WTC11 (cell line): ENCODE results near the gene GDPD4. TPM values are rescaled to one million over a fixed set of nuclear protein-coding genes. Genes with fewer than 3 reads are reported as not detected.

Source experiments
- ATAC-seq: fragments of 200-7000 bp; cut with Tn5 transposase; 2 replicates; pipeline ENCODE4 v1.10.0; 2021; ENCODE audit warnings: mild to moderate bottlenecking, moderate library complexity
- CTCF ChIA-PET: fragments of 300-600 bp; sonication (Branson Sonifier 250); formaldehyde crosslinking; loops from one replicate; lab custom pipeline; 2021; ENCODE audit warnings: antibody characterized with exemption; lab: Charles Lee
- POLR2A ChIA-PET: fragments of 350-600 bp; sonication (Branson Sonifier 250); formaldehyde crosslinking; loops from one replicate; lab custom pipeline; 2021; ENCODE audit warnings: antibody characterized with exemption; lab: Charles Lee
- DNase-seq: peaks from one replicate; pipeline ENCODE4 v3.0.0; 2021; ENCODE audit warnings: low spot score
- H3K27ac Mint-ChIP-seq: 2 replicates; pipeline ENCODE4 v1.8.0; 2021; ENCODE audit warnings: mixed read lengths
- H3K27me3 Mint-ChIP-seq: 2 replicates; pipeline ENCODE4 v1.8.0; 2021; ENCODE audit warnings: low read depth, mild to moderate bottlenecking, moderate library complexity, mixed read lengths
- H3K36me3 Mint-ChIP-seq: 2 replicates; pipeline ENCODE4 v1.8.0; 2021; ENCODE audit warnings: mixed read lengths
- H3K4me1 Mint-ChIP-seq: 2 replicates; pipeline ENCODE4 v1.8.0; 2022; ENCODE audit warnings: mixed read lengths
- H3K4me3 Mint-ChIP-seq: 2 replicates; pipeline ENCODE4 v1.8.0; 2021; ENCODE audit warnings: mild to moderate bottlenecking, moderate library complexity, mixed read lengths
- H3K9me3 Mint-ChIP-seq: 2 replicates; pipeline ENCODE4 v1.8.0; 2021; ENCODE audit warnings: mixed read lengths
- ATF2 ChIP-seq: sonication (generic); formaldehyde crosslinking; IDR thresholded peaks from 2 replicates; pipeline ENCODE4 v1.8.1; 2022; ENCODE audit warnings: low read depth, missing genetic modification reagents, borderline replicate concordance
- CREB1 ChIP-seq: sonication (generic); formaldehyde crosslinking; IDR thresholded peaks from 2 replicates; pipeline ENCODE4 v1.8.0; 2023; ENCODE audit warnings: mild to moderate bottlenecking, missing genetic modification reagents
- CREM ChIP-seq: sonication (generic); formaldehyde crosslinking; IDR thresholded peaks from 2 replicates; pipeline ENCODE4 v1.8.1; 2022; ENCODE audit warnings: mild to moderate bottlenecking, missing genetic modification reagents, moderate library complexity
- E2F4 ChIP-seq: sonication (generic); formaldehyde crosslinking; IDR thresholded peaks from 2 replicates; pipeline ENCODE4 v1.8.1; 2022; ENCODE audit warnings: low read depth, mild to moderate bottlenecking, moderate library complexity, missing genetic modification reagents, borderline replicate concordance
- ERG ChIP-seq: fragments of 250-450 bp; sonication (Bioruptor Pico); IDR thresholded peaks from 2 replicates; pipeline ENCODE4 v1.8.0; 2021; ENCODE audit warnings: mild to moderate bottlenecking
- ESRRA ChIP-seq: sonication (generic); formaldehyde crosslinking; IDR thresholded peaks from 2 replicates; pipeline ENCODE4 v1.8.1; 2022; ENCODE audit warnings: mild to moderate bottlenecking, missing genetic modification reagents, borderline replicate concordance
- FOXP4 ChIP-seq: sonication (generic); formaldehyde crosslinking; IDR thresholded peaks from 2 replicates; pipeline ENCODE4 v1.8.0; 2022; ENCODE audit warnings: mild to moderate bottlenecking, missing genetic modification reagents
- GTF2I ChIP-seq: fragments of 250-450 bp; sonication (Bioruptor Pico); conservative IDR thresholded peaks from 2 replicates; pipeline ENCODE4 v1.4.0; 2021; ENCODE audit warnings: mild to moderate bottlenecking
- IRF1 ChIP-seq: sonication (generic); formaldehyde crosslinking; IDR thresholded peaks from 2 replicates; pipeline ENCODE4 v1.8.0; 2023; ENCODE audit warnings: missing genetic modification reagents
- NR3C1 ChIP-seq: sonication (generic); formaldehyde crosslinking; conservative IDR thresholded peaks from 2 replicates; pipeline ENCODE4 v1.8.1; 2023; ENCODE audit warnings: low read depth, mild to moderate bottlenecking, missing genetic modification reagents
- OVOL2 ChIP-seq: fragments of 250-450 bp; sonication (Bioruptor Pico); IDR thresholded peaks from 2 replicates; pipeline ENCODE4 v1.9.0; 2021; ENCODE audit warnings: mild to moderate bottlenecking, borderline replicate concordance
- SMAD3 ChIP-seq: sonication (generic); formaldehyde crosslinking; IDR thresholded peaks from 2 replicates; pipeline ENCODE4 v1.8.0; 2022; ENCODE audit warnings: missing genetic modification reagents, mild to moderate bottlenecking, borderline replicate concordance
- SOX15 ChIP-seq: fragments of 250-450 bp; sonication (Bioruptor Pico); IDR thresholded peaks from 2 replicates; pipeline ENCODE4 v1.9.0; 2021; ENCODE audit warnings: mild to moderate bottlenecking
- SP1 ChIP-seq: sonication (generic); formaldehyde crosslinking; conservative IDR thresholded peaks from 2 replicates; pipeline ENCODE4 v1.8.1; 2022; ENCODE audit warnings: missing genetic modification reagents
- STAT6 ChIP-seq: sonication (generic); formaldehyde crosslinking; conservative IDR thresholded peaks from 2 replicates; pipeline ENCODE4 v1.8.1; 2023; ENCODE audit warnings: mild to moderate bottlenecking, low read depth, missing genetic modification reagents, moderate library complexity
- TCF7 ChIP-seq: sonication (generic); formaldehyde crosslinking; IDR thresholded peaks from 2 replicates; pipeline ENCODE4 v1.8.0; 2022; ENCODE audit warnings: mild to moderate bottlenecking, low read depth, missing genetic modification reagents, moderate library complexity
- TP53 ChIP-seq: sonication (generic); formaldehyde crosslinking; IDR thresholded peaks from 2 replicates; pipeline ENCODE4 v1.8.1; 2023; ENCODE audit warnings: mild to moderate bottlenecking, missing genetic modification reagents
- ZBTB21 ChIP-seq: sonication (generic); formaldehyde crosslinking; IDR thresholded peaks from 2 replicates; pipeline ENCODE4 v1.8.1; 2023; ENCODE audit warnings: mild to moderate bottlenecking, missing genetic modification reagents, borderline replicate concordance
- total RNA-seq: library from RNA; stranded (reverse); gene quantifications from 3 replicates; pipeline ENCODE4 v1.2.3, GENCODE V29; 2021

The GDPD4 gene
- total RNA-seq, 1 experiment from 2014 or later, result not detected

GRCh38 chr11:77208535-77208934, 93.0 kb downstream of the GDPD4 start (continued):
- TF ChIP-seq STAT6 (no peak), CREM (no peak), GTF2I (CRISPR knock-in tag) (no peak), TP53 (no peak), TCF7 (CRISPR knock-in tag) (no peak), NR3C1 (CRISPR knock-in tag) (no peak)

GRCh38 chr11:77207618-77208313, 93.7 kb downstream of the GDPD4 start:
- no peak for ATAC-seq
- Mint-ChIP-seq H3K27ac (no peak overlapping the region), H3K4me3 (no peak overlapping the region), H3K27me3 (no peaks in the 10 kb centered on the region), H3K9me3 (no peaks in the 10 kb centered on the region), H3K4me1 (peaks cover 4% of the 10 kb centered on the region; the same call in 1 of the 2 replicates), H3K36me3 (no peaks in the 10 kb centered on the region)
- ChIA-PET CTCF (no interaction called here), POLR2A (no interaction called here)
- DNase-seq, result no peak
- TF ChIP-seq ESRRA, result no peak
- TF ChIP-seq FOXP4 (CRISPR knock-in tag), result no peak
- TF ChIP-seq SP1, result no peak
- no peak for TF ChIP-seq E2F4
- no peak for TF ChIP-seq IRF1 (CRISPR knock-in tag)
- no peak for TF ChIP-seq OVOL2 (CRISPR knock-in tag)
- TF ChIP-seq ZBTB21 (CRISPR knock-in tag), result no peak
- TF ChIP-seq ERG (CRISPR knock-in tag), result no peak
- TF ChIP-seq STAT6, result no peak
- no peak for TF ChIP-seq SMAD3 (CRISPR knock-in tag)
- no peak for TF ChIP-seq CREB1 (CRISPR knock-in tag)
- no peak for TF ChIP-seq SOX15 (CRISPR knock-in tag)
- no peak for TF ChIP-seq ATF2 (CRISPR knock-in tag)
